HFF-Myc (cell line): ENCODE results near the gene MAP3K15.
"Not testable (repeated sequence)": the region's sequence is repeated elsewhere in the genome, so short reads cannot be mapped to it uniquely, and the experiment has no call there.

ENCODE experiments used
- DNase-seq: peaks from one replicate; pipeline ENCODE4 v3.0.0-alpha.2; 2011; ENCODE audit warnings: low read depth; ENCODE audit errors: extremely low read depth
- H3K4me3 ChIP-seq: replicated peaks from 2 replicates; pipeline ENCODE4 v1.5.1; 2011; ENCODE audit warnings: low read depth, mild to moderate bottlenecking, control low read depth, low read length
- TF ChIP-seq, protein P1 (sequence below): IDR thresholded peaks from 2 replicates; pipeline ENCODE4 v1.5.1; 2012; ENCODE audit warnings: mild to moderate bottlenecking, low read depth, low read length, control low read depth; ENCODE audit errors: missing control alignments

The MAP3K15 gene

DNA sequence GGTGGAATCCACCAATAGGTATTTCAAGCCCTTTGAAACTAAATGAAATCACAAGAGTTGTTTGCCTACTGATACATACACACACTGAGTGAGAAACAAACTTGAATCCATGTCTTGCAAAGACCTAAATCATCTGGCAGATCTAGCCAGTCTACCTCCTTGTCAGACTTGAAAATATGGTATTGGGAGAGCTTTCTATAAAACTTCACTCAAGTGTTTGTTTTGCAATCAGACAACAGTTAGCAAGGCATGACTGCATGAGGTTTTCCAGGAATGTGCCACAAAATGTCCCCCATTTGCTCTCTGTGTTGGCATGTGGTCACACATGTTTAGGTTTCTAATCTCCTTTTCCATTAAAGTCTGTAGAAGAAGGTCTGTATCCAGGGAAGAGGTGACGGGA lies 52.4 kb downstream of the MAP3K15 start:
- no peak for DNase-seq
- H3K4me3 ChIP-seq = no peak overlapping the region
- TF ChIP-seq, protein P1, sequence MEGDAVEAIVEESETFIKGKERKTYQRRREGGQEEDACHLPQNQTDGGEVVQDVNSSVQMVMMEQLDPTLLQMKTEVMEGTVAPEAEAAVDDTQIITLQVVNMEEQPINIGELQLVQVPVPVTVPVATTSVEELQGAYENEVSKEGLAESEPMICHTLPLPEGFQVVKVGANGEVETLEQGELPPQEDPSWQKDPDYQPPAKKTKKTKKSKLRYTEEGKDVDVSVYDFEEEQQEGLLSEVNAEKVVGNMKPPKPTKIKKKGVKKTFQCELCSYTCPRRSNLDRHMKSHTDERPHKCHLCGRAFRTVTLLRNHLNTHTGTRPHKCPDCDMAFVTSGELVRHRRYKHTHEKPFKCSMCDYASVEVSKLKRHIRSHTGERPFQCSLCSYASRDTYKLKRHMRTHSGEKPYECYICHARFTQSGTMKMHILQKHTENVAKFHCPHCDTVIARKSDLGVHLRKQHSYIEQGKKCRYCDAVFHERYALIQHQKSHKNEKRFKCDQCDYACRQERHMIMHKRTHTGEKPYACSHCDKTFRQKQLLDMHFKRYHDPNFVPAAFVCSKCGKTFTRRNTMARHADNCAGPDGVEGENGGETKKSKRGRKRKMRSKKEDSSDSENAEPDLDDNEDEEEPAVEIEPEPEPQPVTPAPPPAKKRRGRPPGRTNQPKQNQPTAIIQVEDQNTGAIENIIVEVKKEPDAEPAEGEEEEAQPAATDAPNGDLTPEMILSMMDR = no peak

DNA sequence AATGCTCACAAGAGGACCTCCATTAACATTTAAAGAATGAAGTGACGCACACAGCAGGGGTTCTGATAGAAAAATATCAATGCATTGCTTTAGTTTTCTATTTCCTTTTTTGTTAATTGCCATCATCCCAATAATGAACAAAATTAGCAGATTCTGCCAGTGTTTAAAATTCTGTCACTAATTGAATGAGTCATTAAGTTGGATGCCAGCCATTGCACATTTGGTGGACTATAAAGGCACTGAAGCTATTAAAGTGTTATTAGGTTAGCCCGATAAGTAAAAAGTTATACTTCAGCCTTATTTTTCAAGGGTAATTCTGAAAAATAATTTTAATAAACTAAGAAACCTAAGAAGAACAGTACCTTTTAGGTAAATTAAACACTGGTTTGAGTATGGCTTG lies 53.1 kb downstream of the MAP3K15 start:
- no peak overlapping the region for H3K4me3 ChIP-seq
- TF ChIP-seq, protein P1 = no peak
- DNase-seq = no peak

DNA sequence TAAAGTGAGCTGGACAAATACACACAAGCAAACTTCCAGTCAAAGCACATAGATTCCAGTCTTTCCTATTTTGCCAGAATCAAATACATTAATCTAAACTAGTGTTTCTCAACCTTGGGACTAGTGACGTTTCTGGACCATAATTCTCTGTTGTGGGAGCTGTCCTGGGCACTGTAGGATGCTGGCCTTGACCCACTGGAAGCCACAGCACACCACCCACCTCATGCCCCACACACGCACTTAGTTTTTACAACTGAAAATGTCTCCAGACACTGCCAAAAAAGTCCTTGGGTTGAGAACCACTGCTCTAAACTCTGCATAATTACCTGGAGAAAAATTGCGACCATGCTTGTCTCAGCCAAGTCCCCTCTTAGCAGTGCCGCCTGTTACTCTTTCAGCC lies 57.6 kb downstream of the MAP3K15 start:
- TF ChIP-seq, protein P1 = no peak
- DNase-seq = no peak
- H3K4me3 ChIP-seq = no peak overlapping the region

DNA sequence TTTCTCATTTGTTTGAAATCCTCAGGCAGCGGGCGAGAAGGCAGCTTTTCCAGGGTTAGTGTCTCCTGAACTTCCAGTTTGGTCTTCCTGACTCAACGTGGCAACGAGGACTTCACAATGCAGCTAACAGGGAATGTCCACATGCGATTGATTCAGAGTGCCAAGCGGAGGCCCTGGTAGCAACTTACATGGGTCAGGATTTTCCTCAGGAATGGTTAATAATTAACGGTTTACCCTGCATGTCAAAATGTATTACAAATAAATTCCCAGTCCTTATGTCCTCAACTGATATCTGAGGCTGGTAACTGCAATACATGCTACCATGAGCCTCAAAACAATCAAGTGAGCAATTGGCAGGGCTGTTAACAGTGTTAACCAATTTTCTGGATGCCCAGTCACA lies 67.2 kb downstream of the MAP3K15 start:
- no peak overlapping the region for H3K4me3 ChIP-seq
- TF ChIP-seq, protein P1 = no peak
- DNase-seq = no peak

DNA sequence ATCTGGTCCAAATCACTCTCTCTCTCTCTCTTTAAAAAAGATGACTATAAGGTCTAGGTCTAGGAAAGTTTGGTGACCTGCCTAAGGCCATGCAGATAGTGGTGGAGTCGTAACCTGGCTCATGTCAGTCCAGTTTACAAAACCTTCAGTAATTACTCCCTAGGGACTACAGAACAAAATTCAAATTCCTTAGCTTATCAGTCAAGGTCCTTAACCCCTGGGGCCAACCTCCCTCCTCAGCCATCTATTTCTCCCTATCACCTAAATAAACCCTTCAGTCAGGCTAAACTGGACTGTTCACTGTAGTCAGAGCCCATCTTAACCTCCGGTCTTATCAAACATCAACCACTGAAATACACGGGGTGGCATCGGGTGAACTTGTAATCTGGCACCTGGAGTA lies 68.9 kb downstream of the MAP3K15 start:
- TF ChIP-seq, protein P1 = no peak
- no peak overlapping the region for H3K4me3 ChIP-seq
- no peak for DNase-seq

DNA sequence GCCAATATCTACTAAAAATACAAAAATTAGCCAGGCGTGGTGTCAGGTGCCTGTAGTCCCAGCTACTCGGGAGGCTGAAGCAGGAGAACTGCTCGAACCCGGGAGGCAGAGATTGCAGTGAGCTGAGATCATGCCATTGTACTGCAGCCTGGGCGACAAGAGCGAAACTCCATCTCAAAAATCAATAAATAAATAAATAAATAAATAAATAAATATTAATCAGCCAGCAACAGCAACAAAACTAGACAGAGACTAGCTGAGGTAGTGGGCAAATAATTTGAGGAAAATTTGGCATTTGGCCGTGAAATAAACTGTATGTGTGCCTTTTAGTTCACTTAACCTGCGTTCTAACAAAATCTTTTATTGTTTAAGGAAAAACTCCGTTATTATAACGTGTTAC lies 69.5 kb downstream of the MAP3K15 start:
- H3K4me3 ChIP-seq = not testable (repeated sequence)

DNA sequence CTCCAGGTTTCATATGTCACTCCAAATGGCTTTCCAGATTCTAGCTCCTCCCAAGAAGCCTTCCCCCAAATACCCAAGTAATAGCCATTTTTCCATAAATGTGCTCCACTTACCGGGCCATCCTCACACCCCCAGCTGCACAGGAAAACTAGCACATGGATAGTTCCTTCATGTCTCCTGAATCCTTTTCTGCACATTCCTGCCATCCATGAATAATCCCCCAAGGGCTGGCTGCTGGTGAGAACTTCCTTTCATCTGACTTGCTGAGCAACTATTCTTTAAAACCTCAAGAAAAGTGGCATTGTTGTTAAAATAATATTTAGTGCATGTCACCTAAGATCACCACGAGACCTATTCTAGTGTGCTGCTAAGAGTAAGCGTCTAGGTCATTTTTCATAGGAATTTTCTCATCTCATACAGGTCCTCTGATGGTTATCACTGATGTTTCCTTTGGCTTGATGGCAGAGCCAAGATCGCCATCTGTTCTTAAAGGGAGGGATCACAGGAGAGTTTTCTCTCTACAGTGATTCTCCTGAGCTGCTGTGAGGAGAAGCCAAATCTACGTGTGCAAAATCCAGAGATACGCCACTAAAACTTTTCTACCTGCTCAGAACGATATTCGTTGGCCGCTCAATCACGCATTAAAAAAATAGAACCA lies 71.3 kb downstream of the MAP3K15 start:
- TF ChIP-seq, protein P1 = no peak
- DNase-seq = no peak
- no peak overlapping the region for H3K4me3 ChIP-seq

More for the DNA sequence above, 69.5 kb downstream of the MAP3K15 start:
- DNase-seq = not testable (repeated sequence)
